ENCODE measurements around the gene EFS.

DNA sequence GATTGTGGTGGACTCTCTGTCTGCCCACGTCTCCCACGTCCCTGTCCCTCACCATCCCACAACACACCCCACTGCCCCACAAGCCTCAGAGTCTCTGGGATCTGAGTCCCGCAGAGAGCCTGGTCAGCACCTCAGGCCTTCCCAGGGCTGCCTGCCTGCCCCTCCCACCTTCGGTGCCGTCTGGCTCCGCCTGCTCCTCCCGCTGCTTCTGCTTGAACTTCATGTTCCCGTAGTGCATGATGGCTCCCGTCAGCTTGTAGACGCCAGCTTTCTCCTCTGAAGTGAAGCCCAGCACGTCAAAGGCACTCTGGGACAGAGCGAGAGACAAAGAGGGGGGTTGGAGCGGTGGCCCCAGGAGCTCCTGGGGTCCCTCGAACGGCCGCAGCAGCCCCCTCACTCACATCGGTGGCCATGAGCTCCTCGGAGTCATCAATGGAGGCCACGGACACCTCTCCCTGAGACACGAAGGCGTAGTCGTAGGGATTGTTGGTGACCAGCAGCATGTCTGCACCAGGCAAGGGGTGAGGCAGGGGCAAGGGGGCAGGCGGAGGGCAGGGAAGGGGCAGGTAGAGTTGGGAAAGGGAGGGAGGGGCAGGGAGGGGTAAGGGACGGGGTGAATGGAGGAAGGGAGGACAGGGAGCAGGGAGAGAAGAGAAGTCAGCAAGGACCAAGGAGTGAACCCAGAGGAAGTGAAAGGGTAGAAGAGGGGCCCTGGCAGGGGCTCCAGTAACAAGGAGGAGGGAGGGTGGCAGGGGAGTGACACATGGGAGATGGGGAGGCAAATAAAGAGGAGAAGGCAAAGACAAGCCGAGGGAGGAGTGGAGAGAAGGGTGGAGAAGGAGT lies 37.5 kb upstream of the EFS start:
- TF ChIP-seq, protein P1, sequence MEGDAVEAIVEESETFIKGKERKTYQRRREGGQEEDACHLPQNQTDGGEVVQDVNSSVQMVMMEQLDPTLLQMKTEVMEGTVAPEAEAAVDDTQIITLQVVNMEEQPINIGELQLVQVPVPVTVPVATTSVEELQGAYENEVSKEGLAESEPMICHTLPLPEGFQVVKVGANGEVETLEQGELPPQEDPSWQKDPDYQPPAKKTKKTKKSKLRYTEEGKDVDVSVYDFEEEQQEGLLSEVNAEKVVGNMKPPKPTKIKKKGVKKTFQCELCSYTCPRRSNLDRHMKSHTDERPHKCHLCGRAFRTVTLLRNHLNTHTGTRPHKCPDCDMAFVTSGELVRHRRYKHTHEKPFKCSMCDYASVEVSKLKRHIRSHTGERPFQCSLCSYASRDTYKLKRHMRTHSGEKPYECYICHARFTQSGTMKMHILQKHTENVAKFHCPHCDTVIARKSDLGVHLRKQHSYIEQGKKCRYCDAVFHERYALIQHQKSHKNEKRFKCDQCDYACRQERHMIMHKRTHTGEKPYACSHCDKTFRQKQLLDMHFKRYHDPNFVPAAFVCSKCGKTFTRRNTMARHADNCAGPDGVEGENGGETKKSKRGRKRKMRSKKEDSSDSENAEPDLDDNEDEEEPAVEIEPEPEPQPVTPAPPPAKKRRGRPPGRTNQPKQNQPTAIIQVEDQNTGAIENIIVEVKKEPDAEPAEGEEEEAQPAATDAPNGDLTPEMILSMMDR (conservative IDR thresholded peaks at IDR 0.05), result no peak
- no peak for TF ChIP-seq ZFX (IDR thresholded peaks at IDR 0.05)

Measured in C4-2B (cell line).